Lower leg skin (tissue), 3 donors: Measurements from ENCODE around the gene MDFIC.

ENCODE experiments used
- POLR2A ChIP-seq, 2 donors: fragments of 450-650 bp; IDR thresholded peaks; one replicate each; pipeline ENCODE4 v1.6.1; 2016 to 2017; ENCODE audit warnings: antibody characterized with exemption in 2 of 2, mild to moderate bottlenecking in 1 of 2, moderate library complexity in 1 of 2
- TF ChIP-seq, protein P1 (sequence below), 3 donors: fragments of 450-650 bp; IDR thresholded peaks; one replicate each; pipeline ENCODE4 v1.5.1; 2016; ENCODE audit warnings: antibody characterized with exemption in 3 of 3, mild to moderate bottlenecking in 3 of 3, moderate library complexity in 2 of 3

DNA sequence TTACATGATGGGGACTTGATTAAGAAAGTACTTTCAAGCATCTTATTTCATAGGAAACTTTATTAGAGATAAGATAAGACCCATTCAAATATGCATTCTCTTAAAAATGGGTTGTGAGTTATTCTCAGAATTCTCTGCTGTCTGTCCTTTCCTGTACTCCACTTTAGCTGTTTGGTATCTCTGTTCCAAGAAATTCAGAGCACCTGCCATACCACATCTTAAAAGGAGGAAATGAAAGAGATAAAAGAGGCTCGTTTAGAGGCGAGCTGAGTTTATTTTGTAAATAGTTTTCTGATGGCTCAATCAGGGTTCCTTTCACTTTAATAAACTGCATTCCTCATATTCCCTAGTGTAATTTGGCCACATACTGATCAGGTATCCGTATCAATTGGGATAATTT, 87.2 kb downstream of the MDFIC start:
- TF ChIP-seq, protein P1, sequence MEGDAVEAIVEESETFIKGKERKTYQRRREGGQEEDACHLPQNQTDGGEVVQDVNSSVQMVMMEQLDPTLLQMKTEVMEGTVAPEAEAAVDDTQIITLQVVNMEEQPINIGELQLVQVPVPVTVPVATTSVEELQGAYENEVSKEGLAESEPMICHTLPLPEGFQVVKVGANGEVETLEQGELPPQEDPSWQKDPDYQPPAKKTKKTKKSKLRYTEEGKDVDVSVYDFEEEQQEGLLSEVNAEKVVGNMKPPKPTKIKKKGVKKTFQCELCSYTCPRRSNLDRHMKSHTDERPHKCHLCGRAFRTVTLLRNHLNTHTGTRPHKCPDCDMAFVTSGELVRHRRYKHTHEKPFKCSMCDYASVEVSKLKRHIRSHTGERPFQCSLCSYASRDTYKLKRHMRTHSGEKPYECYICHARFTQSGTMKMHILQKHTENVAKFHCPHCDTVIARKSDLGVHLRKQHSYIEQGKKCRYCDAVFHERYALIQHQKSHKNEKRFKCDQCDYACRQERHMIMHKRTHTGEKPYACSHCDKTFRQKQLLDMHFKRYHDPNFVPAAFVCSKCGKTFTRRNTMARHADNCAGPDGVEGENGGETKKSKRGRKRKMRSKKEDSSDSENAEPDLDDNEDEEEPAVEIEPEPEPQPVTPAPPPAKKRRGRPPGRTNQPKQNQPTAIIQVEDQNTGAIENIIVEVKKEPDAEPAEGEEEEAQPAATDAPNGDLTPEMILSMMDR (IDR thresholded peaks at IDR 0.05), result no peak
- no peak for TF ChIP-seq POLR2A (IDR thresholded peaks at IDR 0.05)
